Mammary epithelial cell (primary cell): ENCODE data around the gene JPT2.

ENCODE experiments used
- CTCF ChIP-seq, 2 donors: IDR thresholded peaks in 1 of 2; conservative IDR thresholded peaks in 1 of 2; 2 replicates each; pipeline ENCODE4 v1.5.1; 2011 to 2012; ENCODE audit warnings: inconsistent platforms in 2 of 2, low read length in 2 of 2, mild to moderate bottlenecking in 2 of 2, control low read depth in 1 of 2, low read depth in 1 of 2; ENCODE audit not compliant: insufficient read depth in 1 of 2; ENCODE audit errors: extremely low read depth in 1 of 2
- EZH2 ChIP-seq: IDR thresholded peaks from 2 replicates; pipeline ENCODE4 v1.6.1; 2012; ENCODE audit warnings: low read length, inconsistent platforms, borderline replicate concordance

GRCh38 chr16:1642753-1643152 is 35.3 kb upstream of the JPT2 start:
- TF ChIP-seq CTCF (conservative IDR thresholded peaks at IDR 0.05 in 1 of 2, IDR thresholded peaks at IDR 0.05 in 1 of 2; ENCODE audit: extremely low read depth in 1 of 2, insufficient read depth in 1 of 2, low read depth in 1 of 2, low read length in 2 of 2) (no peak), EZH2 (no peak)
